IPS DF 4.7 (cell line): ENCODE measurements around the gene OPTN.
"Not testable (repeated sequence)": the region's sequence is repeated elsewhere in the genome, so short reads cannot be mapped to it uniquely, and the experiment has no call there.

Experiments
- DNase-seq: peaks from one replicate; pipeline ENCODE4 v3.0.0-alpha.2; 2013; ENCODE audit warnings: low spot score; ENCODE audit errors: extremely low read depth

The OPTN gene

DNA sequence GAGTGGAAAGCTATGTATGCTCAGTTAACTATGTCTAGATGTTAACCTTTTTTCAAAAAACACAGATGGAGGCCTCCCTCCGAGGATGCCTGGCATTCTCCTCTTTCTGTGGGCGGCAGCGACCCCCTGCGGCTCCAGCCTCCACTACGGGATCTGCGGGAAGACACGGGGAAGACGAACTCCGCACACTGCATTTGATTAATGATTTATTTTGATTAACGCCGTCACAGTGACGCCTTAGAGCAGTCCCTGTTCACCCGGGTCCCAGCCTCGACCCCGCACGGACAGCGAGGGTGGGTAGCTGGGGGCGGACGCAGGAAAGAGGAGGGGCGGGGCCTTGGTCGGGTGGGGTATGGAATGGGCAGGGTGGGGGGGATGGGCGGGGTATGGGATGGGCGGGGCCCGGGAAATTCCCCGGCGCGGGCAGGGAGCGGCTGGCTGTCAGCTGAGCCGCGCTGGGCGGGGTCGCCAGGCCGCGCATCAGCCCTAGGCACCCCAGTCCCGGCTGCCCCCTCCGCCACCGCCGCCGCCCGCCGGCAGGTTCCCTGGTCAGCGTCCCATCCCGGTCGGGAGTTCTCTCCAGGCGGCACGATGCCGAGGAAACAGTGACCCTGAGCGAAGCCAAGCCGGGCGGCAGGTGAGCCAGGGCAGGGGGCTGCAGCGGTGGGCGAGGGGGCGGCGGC is at the start of gene OPTN:
TSS of gene OPTN (plus strand) at position 498 of the 683 bp plus-strand sequence. CDS start 8,960 bp downstream, outside the sequence.
- DNase-seq = peak; percentile 22

DNA sequence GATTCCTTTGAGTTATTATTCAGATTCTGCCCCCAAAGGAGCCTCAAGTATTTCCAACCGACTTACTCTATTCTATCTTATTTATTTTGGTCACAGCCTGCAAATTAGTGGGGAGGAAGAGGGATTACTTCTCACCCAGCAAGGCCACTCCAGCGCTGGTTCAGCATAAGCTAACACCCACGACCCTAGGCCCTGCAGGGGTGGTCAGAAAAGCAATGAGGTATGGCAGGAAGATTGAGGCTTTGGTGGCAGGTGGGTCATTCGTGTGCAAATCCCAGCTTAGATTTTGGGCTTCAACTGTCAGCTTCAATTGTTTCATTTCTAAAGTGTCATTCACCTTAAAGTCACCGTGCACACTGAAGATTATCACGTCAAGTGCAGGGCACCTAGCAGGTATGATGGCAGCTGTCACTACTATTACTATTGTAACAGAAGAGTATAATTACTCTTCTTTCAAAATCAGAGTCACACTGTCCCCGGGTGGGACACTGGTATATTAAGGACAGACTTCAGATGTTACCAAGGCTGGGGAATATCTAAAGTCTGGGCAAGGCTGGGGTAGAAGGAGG is 48.8 kb upstream of the OPTN start:
- no peak for DNase-seq

GRCh38 chr10:13053208-13053607 is 46.8 kb upstream of the OPTN start:
- not testable (repeated sequence) for DNase-seq

DNA sequence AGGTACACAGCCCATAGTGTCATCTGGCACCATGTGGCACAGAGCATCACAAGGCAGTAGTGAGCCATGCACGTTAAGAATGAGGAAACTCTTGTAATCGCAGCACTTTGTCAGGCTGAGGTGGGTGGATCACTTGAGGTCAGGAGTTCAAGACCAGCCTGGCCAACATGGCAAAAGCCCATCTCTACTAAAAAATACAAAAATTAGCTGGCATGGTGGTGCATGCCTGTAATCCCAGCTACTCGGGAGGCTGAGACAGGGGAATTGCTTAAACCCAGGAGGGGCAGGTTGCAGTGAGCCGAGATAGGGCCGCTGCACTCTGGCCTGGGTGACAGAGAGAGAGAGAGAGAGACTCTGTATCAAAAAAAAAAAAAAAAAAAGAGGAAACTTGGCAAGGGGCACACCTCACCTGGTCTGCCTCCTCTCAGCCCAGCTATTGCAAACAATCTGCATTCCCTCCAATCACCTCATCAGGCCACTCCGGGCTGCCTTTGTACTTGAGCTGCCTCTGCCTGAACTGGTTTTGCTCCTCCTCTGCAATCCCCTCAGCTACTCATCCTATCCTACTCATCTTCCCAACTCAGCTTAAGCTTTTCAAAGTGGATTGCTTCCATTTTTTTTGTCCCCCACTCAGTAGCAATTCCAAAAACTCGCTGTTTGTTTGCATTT is 46.0 kb upstream of the OPTN start:
- DNase-seq = no peak

- DNase-seq = no peak
Measured at GRCh38 chr10:13054844-13055243, 45.1 kb upstream of the OPTN start.

- no peak for DNase-seq
Measured at GRCh38 chr10:13056456-13057077, 43.4 kb upstream of the OPTN start.

- no peak for DNase-seq
Measured at GRCh38 chr10:13062803-13063202, 37.2 kb upstream of the OPTN start.

GRCh38 chr10:13066527-13066926 is 33.4 kb upstream of the OPTN start:
- DNase-seq = no peak

DNA sequence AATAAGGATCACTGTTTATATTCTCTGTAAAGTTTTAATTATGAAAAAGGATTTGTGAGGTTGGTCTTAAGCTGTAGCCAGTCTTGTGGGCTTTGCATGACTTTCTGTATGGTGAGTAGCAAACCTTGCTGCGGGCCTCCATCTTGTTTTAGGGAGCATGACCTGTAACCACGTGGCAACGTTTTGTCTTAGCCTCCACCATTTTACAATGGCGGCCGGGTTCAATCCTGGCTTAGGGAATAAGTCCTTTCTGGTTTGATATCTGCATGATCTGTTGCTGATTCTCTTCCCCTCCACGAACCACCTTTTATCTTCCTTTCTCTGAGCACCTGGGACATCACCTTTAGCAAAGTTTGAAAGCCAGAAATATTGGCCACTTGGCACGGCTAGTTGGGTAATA is 32.5 kb upstream of the OPTN start:
- DNase-seq = no peak

DNA sequence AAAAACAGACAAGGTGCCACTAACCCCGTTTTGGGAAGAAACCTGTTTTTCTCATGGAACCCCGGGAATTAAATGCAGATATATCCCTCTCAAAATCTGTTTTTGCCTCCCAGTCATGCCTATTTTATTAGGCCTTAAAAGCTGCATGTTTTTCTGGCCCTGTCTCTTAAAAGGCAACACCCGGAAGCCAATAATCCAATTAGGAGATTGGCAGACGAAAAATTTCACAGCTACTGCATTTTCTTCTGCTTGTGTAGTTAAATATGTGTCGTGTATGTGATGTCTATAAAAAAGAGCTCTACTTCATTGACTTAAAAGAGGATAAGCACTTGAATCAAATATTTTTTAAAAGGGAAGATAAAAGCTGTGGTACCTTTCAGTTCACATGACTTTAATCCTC is 31.9 kb upstream of the OPTN start:
- no peak for DNase-seq

GRCh38 chr10:13068484-13068883 is 31.5 kb upstream of the OPTN start:
- no peak for DNase-seq

- no peak for DNase-seq
Measured at GRCh38 chr10:13072339-13072738, 27.6 kb upstream of the OPTN start.

DNA sequence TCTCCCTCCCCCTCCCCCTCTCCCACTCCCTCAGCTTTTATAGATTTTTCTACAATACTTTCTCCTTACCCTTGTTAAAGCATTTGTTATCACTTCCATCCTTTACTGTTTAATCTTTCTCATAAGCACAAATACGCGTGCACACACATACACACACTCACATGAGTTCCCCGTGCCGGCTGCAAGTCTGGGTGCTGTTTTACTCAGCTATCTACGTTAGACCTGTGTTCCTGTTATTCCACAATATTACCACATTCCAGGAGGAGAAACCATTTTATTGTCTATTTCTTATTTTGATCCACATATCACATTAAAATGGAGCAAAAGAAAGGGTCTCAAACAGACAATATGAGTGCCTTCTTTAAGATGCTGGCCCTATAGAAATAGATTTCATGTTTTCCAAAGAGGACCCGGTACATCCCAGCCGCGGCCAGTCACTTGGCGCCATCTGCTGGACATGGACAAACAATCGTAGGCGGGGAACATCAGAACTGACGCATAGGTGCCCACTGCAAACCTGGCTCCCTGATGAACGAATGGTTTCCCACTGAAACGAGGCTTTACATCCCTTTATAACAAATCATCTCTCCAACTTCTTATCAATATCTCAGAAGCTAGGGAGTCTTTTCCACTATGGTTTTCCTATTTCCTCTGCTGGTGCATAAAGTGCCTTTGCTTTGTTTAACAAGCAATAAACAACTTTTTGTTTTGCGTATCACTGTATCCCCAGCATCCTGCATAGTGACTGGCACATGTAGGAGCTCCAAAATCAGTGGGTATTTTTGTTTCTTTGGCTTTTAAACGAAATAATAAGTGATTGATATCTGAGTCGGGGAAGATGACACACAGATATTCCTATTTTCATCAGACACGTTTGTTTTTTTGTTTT is 25.2 kb upstream of the OPTN start:
- no peak for DNase-seq

DNA sequence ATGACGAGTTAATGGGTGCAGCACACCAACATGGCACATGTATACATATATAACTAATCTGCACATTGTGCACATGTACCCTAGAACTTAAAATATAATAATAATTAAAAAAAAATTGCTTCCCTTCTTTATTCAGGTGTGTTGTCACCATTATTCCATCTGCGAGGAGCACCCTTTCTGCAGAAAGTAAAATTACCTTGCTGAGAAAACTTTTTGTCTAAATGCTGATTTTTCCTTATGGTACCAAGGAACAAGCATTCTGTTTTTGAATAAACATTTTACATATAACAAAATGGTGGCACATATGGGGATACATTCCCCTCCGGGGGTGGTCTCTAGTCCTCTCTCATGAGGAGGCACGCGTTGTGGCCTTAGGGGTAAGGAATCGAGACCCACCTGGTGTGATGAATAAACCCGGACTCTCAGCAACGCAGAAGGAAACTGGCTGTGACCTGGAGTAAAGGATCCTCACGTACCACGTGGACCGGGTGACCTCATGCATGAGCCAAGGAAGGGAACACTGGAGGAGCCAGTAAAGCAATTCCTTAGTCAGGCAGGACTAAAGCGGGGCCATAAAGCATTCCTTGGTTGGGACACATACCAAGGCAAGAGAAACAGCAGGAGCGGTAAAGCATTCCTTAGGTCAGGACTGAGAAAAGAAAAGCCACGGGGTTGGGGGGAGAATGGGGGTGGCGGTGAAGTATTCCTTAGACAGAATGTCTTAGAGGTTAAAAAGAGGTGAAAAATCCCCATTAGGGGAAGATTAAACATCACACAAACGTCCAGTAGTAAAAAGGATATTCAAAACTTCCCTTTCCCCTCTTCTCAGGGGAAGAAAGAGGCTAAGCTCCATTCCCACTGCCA is 20.8 kb upstream of the OPTN start:
- DNase-seq = no peak

DNA sequence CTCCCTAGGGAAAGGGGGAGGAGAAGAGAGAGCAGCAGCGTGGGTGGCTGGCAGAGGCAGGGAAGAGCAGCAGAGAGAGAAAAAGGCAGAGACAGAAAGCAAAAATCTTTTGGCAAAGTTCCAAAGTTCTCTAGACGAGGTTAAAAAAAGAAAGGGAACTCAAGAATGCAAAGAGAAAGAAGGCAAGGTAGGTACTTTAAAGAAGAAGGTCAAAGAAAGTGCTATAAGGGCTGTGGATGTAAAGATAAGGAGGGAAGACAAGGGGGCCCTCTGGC is 20.2 kb upstream of the OPTN start:
- DNase-seq = no peak

GRCh38 chr10:13080643-13081042 is 19.3 kb upstream of the OPTN start:
- no peak for DNase-seq

DNA sequence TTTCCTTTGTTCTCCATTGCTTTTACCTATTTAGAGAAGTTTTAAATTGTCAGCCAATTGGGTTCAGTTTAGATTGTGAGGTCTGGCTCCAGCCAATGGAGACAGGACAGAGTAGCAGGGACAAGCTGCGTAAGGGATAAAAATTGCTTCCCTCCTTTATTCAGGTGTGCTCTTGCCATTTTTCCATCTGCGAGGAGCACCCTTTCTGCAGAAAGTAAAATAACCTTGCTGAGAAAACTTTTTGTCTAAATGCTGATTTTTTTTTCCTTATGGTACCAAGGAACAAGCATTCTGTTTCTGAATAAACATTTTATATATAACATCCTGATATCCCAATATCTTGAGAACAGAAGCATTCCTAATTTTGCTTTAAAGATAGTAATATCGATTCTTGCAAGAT is 16.3 kb upstream of the OPTN start:
- not testable (repeated sequence) for DNase-seq

DNA sequence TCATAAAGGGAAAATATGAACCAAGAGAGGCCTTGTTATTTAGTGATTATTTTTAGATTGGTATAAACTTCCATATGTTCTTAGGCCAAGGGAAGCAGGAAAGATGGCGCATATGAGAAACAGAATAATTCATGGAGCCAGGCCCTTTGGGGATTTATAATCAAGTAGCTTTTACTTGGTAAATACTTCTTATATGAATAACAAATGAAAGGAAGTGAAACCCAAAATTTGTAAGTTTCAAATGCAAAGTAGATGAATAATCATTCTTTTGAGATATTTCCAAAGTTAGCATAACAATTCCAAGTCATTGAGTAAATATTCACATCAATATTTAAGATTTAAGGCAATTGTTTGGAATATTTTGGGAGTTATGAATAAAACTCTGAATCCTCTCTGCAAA is 13.9 kb upstream of the OPTN start:
- DNase-seq = no peak

GRCh38 chr10:13087601-13087985 is 12.4 kb upstream of the OPTN start:
- DNase-seq = no peak

GRCh38 chr10:13087986-13088618 is 11.9 kb upstream of the OPTN start:
- DNase-seq = no peak
